GM13976 (cell line): ENCODE results near the gene ASB2.

ENCODE experiments used
- DNase-seq: peaks from one replicate; pipeline ENCODE4 v3.0.0; 2012; ENCODE audit warnings: low spot score
- CTCF ChIP-seq: IDR thresholded peaks from 2 replicates; pipeline ENCODE4 v1.5.1; 2012; ENCODE audit warnings: borderline replicate concordance, mild to moderate bottlenecking; ENCODE audit not compliant: insufficient read depth; ENCODE audit errors: extremely low read depth, missing control alignments, control extremely low read depth
- in situ Hi-C: fragments of 300-500 bp; cut with MboI; formaldehyde crosslinking; loops from one replicate; pipeline ENCODE4 v1.12.0; 2022; ENCODE audit warnings: low sequenced_read_pairs, mixed read lengths, inconsistent platforms; ENCODE audit not compliant: unreplicated experiment

Gene ASB2

DNA sequence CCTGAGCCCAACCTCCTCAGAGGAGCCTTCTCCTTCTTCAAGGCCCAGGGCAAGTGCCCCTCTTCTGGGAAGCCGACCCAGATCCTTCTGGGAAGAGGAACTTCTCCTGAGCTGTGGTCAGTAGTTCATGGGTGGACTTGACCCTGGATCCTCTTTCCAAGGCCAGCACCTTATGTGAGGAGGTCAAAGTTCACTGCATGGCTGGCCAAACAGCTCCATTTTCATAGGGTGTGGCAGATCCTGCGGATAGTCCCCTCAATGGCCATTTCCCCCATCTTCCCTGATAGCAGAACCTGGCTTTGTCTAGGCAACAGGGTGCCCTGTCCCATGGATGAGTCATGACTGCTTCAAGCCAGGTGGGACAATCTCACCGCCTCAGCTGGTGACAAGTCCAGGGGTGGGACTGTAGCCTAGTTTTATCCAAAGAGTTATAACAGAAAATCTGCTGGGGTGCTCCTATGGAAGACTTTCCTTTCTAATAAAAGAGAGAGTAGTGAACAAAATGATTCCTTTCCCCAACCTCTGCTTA, 10.4 kb downstream of the ASB2 start:
- in situ Hi-C loops: no loop called here
- no peak for TF ChIP-seq CTCF
- DNase-seq: no peak

DNA sequence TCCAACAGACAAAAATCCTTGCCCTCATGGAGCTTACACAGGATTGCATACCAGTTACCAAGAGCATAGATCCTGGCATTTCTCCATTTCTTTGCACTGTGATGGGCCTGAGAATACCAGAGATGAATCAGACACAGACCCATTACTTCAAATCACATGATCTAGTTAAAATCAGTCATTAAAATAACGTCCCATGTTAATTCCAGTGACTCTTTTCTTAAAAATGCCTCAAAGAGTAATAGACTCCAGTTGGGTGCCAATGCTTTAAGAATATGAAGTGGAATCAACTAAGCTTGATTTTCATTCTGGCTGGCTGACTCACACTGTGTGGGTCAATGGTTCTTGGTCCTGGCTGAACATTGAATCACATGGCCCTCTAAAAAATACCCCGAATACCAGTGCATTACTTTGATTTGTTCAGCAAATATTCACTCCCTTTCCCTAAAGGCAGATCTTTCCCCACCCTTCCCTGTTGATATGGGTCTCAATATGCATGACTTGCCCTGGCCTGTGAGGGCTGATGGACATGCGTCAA, 11.0 kb downstream of the ASB2 start:
- no peak for DNase-seq
- in situ Hi-C loops: no loop called here
- TF ChIP-seq CTCF: no peak

GRCh38 chr14:93964820-93965286, 11.5 kb downstream of the ASB2 start:
- in situ Hi-C loops: no loop called here
- no peak for TF ChIP-seq CTCF
- DNase-seq: no peak

DNA sequence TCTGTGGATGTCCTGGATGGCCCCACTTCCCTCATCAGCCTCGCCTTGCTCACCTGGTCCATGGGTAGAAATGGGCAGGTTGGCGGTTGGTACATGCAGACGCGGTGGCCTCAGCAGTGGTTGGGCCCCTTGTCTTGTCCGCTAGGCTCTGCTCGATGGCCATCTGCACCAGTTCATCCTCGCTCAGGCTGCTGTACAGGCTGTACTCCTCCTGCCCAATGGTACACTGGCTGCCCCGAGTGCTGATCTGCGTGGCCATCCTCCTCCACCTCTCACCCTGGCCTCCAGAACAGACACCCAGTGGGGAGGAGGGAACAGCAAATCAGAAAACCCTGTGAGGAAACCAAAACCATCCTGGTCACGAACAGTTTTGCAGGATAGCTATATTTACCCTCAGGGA, 12.1 kb downstream of the ASB2 start:
- no peak for TF ChIP-seq CTCF
- in situ Hi-C loops: no loop called here
- no peak for DNase-seq

GRCh38 chr14:93963692-93964091, 12.7 kb downstream of the ASB2 start:
- no peak for DNase-seq
- in situ Hi-C loops: no loop called here
- TF ChIP-seq CTCF: no peak

GRCh38 chr14:93962701-93963601, 13.4 kb downstream of the ASB2 start:
- DNase-seq: peak; percentile 75
- TF ChIP-seq CTCF: no peak
- in situ Hi-C loops: no loop called here
